MCF 10A (cell line): ENCODE data around the gene TIGD2. TPM values are rescaled to one million over a fixed set of nuclear protein-coding genes. Genes with fewer than 3 reads are reported as not detected.
"Not testable (repeated sequence)": the region's sequence is repeated elsewhere in the genome, so short reads cannot be mapped to it uniquely, and the experiment has no call there.

Experiments
- BruUV-seq: library from RNA; stranded (reverse); fragments of 400-500 nt; replicated peaks from 2 replicates; lab custom pipeline; 2021; lab: Mats Ljungman, UMichigan
- CTCF ChIA-PET: fragments of 300-600 bp; sonication (Branson Sonifier 250); formaldehyde crosslinking; extraction: SDS; loops from one replicate; lab custom pipeline; 2021; ENCODE audit warnings: antibody characterized with exemption, inconsistent platforms; lab: Yijun Ruan, JAX
- POLR2A ChIA-PET: fragments of 300-600, 350-650 bp; sonication (Branson Sonifier 250); formaldehyde crosslinking; extraction: SDS; loops from one replicate; lab custom pipeline; 2020; ENCODE audit warnings: antibody characterized with exemption, inconsistent platforms; lab: Yijun Ruan, JAX
- DNase-seq: peaks from one replicate; pipeline ENCODE4 v3.0.0-alpha.2; 2018; ENCODE audit not compliant: unreplicated experiment
- H3K27ac Mint-ChIP-seq: one replicate; pipeline ENCODE4 v1.8.0; 2022; ENCODE audit warnings: mild to moderate bottlenecking, low read depth, mixed read lengths; ENCODE audit not compliant: unreplicated experiment
- H3K27me3 Mint-ChIP-seq: one replicate; pipeline ENCODE4 v1.8.0; 2022; ENCODE audit warnings: mixed read lengths; ENCODE audit not compliant: insufficient read depth, unreplicated experiment
- H3K36me3 Mint-ChIP-seq: one replicate; pipeline ENCODE4 v1.8.0; 2022; ENCODE audit warnings: mild to moderate bottlenecking, moderate library complexity, mixed read lengths; ENCODE audit not compliant: insufficient read depth, unreplicated experiment
- H3K4me1 Mint-ChIP-seq: one replicate; pipeline ENCODE4 v1.8.0; 2022; ENCODE audit warnings: mixed read lengths; ENCODE audit not compliant: insufficient read depth, unreplicated experiment
- H3K4me3 Mint-ChIP-seq: one replicate; pipeline ENCODE4 v1.8.0; 2022; ENCODE audit warnings: mild to moderate bottlenecking, moderate library complexity, mixed read lengths; ENCODE audit not compliant: unreplicated experiment
- H3K9me3 Mint-ChIP-seq: one replicate; pipeline ENCODE4 v1.8.0; 2022; ENCODE audit warnings: mixed read lengths; ENCODE audit not compliant: unreplicated experiment
- CTCF ChIP-seq: fragments of 200-600 bp; IDR thresholded peaks from one replicate; pipeline ENCODE4 v1.8.0; 2022; ENCODE audit warnings: antibody characterized with exemption, mild to moderate bottlenecking; ENCODE audit not compliant: unreplicated experiment
- intact Hi-C: fragments of 100-400 bp; cut with micrococcal nuclease; formaldehyde crosslinking; loops from 2 replicates; pipeline ENCODE4 v1.14.1; 2022
- total RNA-seq: library from RNA; stranded (reverse); gene quantifications from 2 replicates; pipeline ENCODE4 v1.2.3, GENCODE V29; 2022

TIGD2 gene
- total RNA-seq, 1 experiment from 2014 or later: 15.1 TPM

GRCh38 chr4:89142691-89143669, 31.6 kb downstream of the TIGD2 start:
- no peak for TF ChIP-seq CTCF
- no peak overlapping the region for H3K4me3 Mint-ChIP-seq
- no peak for DNase-seq
- ChIA-PET POLR2A (interaction anchor here (1.0 to 1.8 kb wide), 2 partner anchors 10 to 31 kb away, joined by 3 to 5 read pairs; partner anchors contain the start of gene TIGD2), CTCF (interaction anchor here (0.6 kb wide), 1 partner anchor 233 kb away, joined by 3 read pairs; no protein-coding TSS in a partner anchor)
- no peak overlapping the region for H3K27ac Mint-ChIP-seq
- intact Hi-C loops: no loop called here
- H3K27me3 Mint-ChIP-seq: no peaks in the 10 kb centered on the region
- H3K4me1 Mint-ChIP-seq: no peaks in the 10 kb centered on the region
- H3K9me3 Mint-ChIP-seq: no peaks in the 10 kb centered on the region
- no peaks in the 10 kb centered on the region for H3K36me3 Mint-ChIP-seq
- no TSS peak for BruUV-seq

DNA sequence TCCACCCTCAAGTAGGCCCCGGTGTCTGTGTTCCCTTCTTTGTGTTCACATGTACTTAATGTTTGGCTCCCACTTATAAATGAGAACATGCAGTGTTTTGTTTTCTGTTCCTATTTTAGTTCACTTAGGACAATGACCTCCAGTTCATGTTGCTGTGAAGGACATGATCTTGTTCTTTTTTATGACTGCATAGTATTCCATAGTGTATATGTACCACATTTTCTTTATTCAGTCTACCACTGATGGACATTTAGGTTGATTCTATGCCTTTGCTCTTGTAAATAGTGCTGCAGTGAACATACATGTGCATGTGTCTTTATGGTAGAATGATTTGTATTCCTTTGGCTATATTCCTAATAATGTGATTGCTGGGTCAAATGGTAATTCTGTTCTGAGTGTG, 33.3 kb downstream of the TIGD2 start:
- CTCF ChIA-PET, intact Hi-C loops, H3K36me3 Mint-ChIP-seq, H3K4me1 Mint-ChIP-seq, H3K9me3 Mint-ChIP-seq, H3K27ac Mint-ChIP-seq, DNase-seq, H3K27me3 Mint-ChIP-seq, BruUV-seq, POLR2A ChIA-PET, H3K4me3 Mint-ChIP-seq: not testable (repeated sequence)

- no peak for DNase-seq
- Mint-ChIP-seq H3K27ac (no peak overlapping the region), H3K27me3 (no peaks in the 10 kb centered on the region), H3K4me3 (no peak overlapping the region), H3K9me3 (no peaks in the 10 kb centered on the region), H3K4me1 (no peaks in the 10 kb centered on the region), H3K36me3 (no peaks in the 10 kb centered on the region)
- POLR2A ChIA-PET: no interaction called here
- no TSS peak for BruUV-seq
- TF ChIP-seq CTCF: no peak
- CTCF ChIA-PET: no interaction called here
- intact Hi-C loops: no loop called here
Measured at GRCh38 chr4:89146196-89146595, 34.9 kb downstream of the TIGD2 start.

GRCh38 chr4:89152972-89153371, 41.6 kb downstream of the TIGD2 start:
- no TSS peak for BruUV-seq
- ChIA-PET POLR2A (interaction anchor here (0.6 to 0.7 kb wide), 2 partner anchors 97 to 194 kb away, joined by 3 to 4 read pairs; no protein-coding TSS in a partner anchor), CTCF (interaction anchor here (0.6 to 2.3 kb wide), 3 partner anchors 10 to 330 kb away, joined by 3 to 5 read pairs (median 4); no protein-coding TSS in a partner anchor)
- Mint-ChIP-seq H3K9me3 (no peaks in the 10 kb centered on the region), H3K4me3 (no peak overlapping the region), H3K27ac (no peak overlapping the region), H3K36me3 (no peaks in the 10 kb centered on the region), H3K4me1 (peaks cover 10% of the 10 kb centered on the region), H3K27me3 (no peaks in the 10 kb centered on the region)
- peak; percentile 46 for DNase-seq
- intact Hi-C loops: no loop called here
- TF ChIP-seq CTCF: no peak
